Esophagus muscularis mucosa (tissue), 4 donors: Measurements from ENCODE around the gene SQSTM1. TPM values are rescaled to one million over a fixed set of nuclear protein-coding genes. Genes with fewer than 3 reads are reported as not detected.
"Not testable (repeated sequence)": the region's sequence is repeated elsewhere in the genome, so short reads cannot be mapped to it uniquely, and the experiment has no call there.

Experiments used
- DNase-seq: peaks from one replicate; pipeline ENCODE4 v3.0.0-alpha.2; 2017; ENCODE audit errors: extremely low spot score
- H3K27ac ChIP-seq, 4 donors: fragments of 200-600 bp; sonication (generic); replicated peaks in 1 of 4; 1 replicate in 3 of 4; 2 replicates in 1 of 4; pipeline ENCODE4 v1.5.1; 2016 to 2019; ENCODE audit warnings: mild to moderate bottlenecking in 1 of 4
- H3K27me3 ChIP-seq, 4 donors: fragments of 200-600 bp; sonication (generic); one replicate each; pipeline versions ENCODE4 v1.5.1 to v1.6.0; 2016 to 2019
- H3K36me3 ChIP-seq, 4 donors: fragments of 200-600 bp; sonication (generic); one replicate each; pipeline ENCODE4 v1.5.1; 2016 to 2019
- H3K4me1 ChIP-seq, 4 donors: fragments of 200-600 bp; sonication (generic); one replicate each; pipeline ENCODE4 v1.5.1; 2016 to 2019
- H3K4me3 ChIP-seq, 4 donors: fragments of 200-600 bp; sonication (generic); 1 replicate in 2 of 4; 2 replicates in 2 of 4; pipeline ENCODE4 v1.5.1; 2016 to 2019; ENCODE audit warnings: mild to moderate bottlenecking in 4 of 4, moderate library complexity in 1 of 4
- H3K9me3 ChIP-seq, 4 donors: fragments of 200-600 bp; sonication (generic); 1 replicate in 3 of 4; 2 replicates in 1 of 4; pipeline ENCODE4 v1.5.1; 2016 to 2019
- EP300 ChIP-seq: sonication (generic); formaldehyde crosslinking; IDR thresholded peaks from one replicate; pipeline ENCODE4 v1.6.1; 2017; ENCODE audit warnings: antibody characterized with exemption
- POLR2A ChIP-seq: fragments of 450-650 bp; IDR thresholded peaks from one replicate; pipeline ENCODE4 v1.6.1; 2017; ENCODE audit warnings: antibody characterized with exemption, moderate library complexity, mild to moderate bottlenecking, low read depth
- POLR2AphosphoS5 ChIP-seq, 2 donors: sonication (generic); formaldehyde crosslinking; IDR thresholded peaks; one replicate each; pipeline ENCODE4 v1.6.1; 2017; ENCODE audit warnings: antibody characterized with exemption in 2 of 2
- WGBS: methylation state at CpG from one replicate; pipeline ENCODE4 v1.1.5; 2018; 5-methylcytosine and 5-hydroxymethylcytosine counted together
- intact Hi-C: fragments of 100-400 bp; cut with DNase I; formaldehyde crosslinking; loops from one replicate; pipeline ENCODE4 v1.15.1; 2023
- total RNA-seq, 4 donors: library from RNA; depleted of rRNA; stranded (reverse); fragments of >200 nt; gene quantifications; one replicate each; pipeline versions ENCODE4 v1.1.0 to v1.2.1, GENCODE V29; 2016
- TF ChIP-seq, protein P1 (sequence below), 3 experiments: fragments of 200-600 bp in 2 of 3; fragments of 450-650 bp in 1 of 3; sonication (generic) in 2 of 3; IDR thresholded peaks; one replicate each; pipeline ENCODE4 v1.5.1; 2017 to 2019; ENCODE audit warnings: antibody characterized with exemption in 3 of 3, mild to moderate bottlenecking in 2 of 3, moderate library complexity in 1 of 3

SQSTM1 gene
- total RNA-seq, 4 donors from 2014 or later, result 333 to 453 (median 392) TPM

DNA sequence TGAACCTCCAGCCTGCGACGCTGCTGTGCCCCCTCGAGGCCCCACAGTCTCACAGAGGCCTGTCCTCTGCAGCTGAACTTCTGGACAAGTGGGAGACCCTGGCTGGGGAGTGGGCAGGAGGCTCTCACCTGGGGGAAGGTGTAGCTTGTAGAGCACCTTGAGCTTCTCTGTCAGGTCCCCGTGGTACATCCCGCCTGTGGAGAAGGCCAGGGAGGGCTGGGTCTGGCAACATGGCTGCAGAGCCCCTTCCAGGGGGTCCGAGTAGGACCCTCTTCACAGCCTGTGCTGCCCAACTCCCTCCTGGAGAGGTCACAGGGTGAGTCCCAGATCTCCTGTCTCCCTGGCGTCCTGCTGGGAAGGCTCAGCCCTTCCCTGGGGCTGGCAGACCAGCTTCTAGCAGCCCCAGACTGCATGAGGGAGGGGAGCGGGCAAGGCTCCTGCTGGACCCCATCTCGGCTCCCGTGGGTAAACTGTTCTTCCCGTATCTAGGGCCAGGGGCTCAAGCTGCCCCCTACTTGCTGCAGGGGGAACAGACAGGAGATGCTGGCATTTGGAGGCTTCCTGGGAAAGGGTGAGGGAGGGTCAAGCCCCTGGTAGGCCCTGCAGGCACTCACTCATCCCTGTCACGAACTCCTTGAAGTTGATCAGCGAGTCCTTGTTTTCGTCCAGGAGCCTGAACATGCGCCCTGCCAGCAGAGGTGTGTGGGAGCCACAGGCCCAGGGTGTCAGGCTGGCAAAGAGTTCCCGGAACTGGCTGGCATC lies 49.1 kb downstream of the SQSTM1 start:
- H3K4me1 ChIP-seq, result peaks cover 0 to 9% (median 0%) of the 10 kb centered on the region in 4 donors
- 89% methylated on average over 9 of the region's 16 CpGs for WGBS
- no peaks in the 10 kb centered on the region for H3K27me3 ChIP-seq
- H3K4me3 ChIP-seq, result no peak overlapping the region
- no peak overlapping the region for H3K27ac ChIP-seq
- intact Hi-C loops, result no loop called here
- no peak for TF ChIP-seq POLR2AphosphoS5 (IDR thresholded peaks at IDR 0.05)
- TF ChIP-seq, protein P1, sequence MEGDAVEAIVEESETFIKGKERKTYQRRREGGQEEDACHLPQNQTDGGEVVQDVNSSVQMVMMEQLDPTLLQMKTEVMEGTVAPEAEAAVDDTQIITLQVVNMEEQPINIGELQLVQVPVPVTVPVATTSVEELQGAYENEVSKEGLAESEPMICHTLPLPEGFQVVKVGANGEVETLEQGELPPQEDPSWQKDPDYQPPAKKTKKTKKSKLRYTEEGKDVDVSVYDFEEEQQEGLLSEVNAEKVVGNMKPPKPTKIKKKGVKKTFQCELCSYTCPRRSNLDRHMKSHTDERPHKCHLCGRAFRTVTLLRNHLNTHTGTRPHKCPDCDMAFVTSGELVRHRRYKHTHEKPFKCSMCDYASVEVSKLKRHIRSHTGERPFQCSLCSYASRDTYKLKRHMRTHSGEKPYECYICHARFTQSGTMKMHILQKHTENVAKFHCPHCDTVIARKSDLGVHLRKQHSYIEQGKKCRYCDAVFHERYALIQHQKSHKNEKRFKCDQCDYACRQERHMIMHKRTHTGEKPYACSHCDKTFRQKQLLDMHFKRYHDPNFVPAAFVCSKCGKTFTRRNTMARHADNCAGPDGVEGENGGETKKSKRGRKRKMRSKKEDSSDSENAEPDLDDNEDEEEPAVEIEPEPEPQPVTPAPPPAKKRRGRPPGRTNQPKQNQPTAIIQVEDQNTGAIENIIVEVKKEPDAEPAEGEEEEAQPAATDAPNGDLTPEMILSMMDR (IDR thresholded peaks at IDR 0.05), result no peak
- no peak for TF ChIP-seq POLR2A
- TF ChIP-seq EP300, result no peak
- no peak for DNase-seq
- peaks cover 35 to 98% (median 89%) of the 10 kb centered on the region in 4 donors for H3K36me3 ChIP-seq
- no peaks in the 10 kb centered on the region for H3K9me3 ChIP-seq

DNA sequence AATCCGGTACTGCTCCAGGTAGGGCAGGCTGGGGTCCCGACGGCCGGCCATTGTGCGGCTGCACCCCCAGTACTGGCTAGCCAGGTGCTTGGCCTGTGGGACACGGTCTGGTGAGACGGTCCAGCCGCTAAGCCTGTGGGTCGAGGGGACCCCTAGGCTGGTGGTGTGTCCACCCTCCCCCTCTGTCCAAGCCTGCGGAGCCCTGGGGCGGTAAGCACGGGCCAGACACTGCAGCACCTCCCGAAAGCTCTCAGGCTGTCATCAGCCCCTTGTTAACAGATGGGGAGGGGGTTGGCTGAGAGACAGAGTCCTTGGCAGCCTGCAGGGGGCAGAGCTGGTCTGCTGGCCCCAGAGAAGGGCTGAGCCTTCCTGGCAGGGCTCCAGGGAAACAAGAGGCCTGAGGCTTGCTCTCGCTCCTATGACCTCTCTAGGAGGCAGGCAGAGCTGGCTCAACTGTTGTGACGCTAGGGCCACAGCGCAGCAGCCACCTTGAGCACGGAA lies 49.7 kb downstream of the SQSTM1 start:
- H3K27me3 ChIP-seq, result no peaks in the 10 kb centered on the region
- TF ChIP-seq POLR2AphosphoS5 (IDR thresholded peaks at IDR 0.05) (no peak), EP300 (no peak)
- TF ChIP-seq, protein P1 (IDR thresholded peaks at IDR 0.05), result no peak
- no peak overlapping the region for H3K4me3 ChIP-seq
- peaks cover 0 to 9% (median 0%) of the 10 kb centered on the region in 4 donors for H3K4me1 ChIP-seq
- intact Hi-C loops, result no loop called here
- H3K27ac ChIP-seq, result no peak overlapping the region
- no peaks in the 10 kb centered on the region for H3K9me3 ChIP-seq
- DNase-seq, result no peak
- peaks cover 35 to 98% (median 89%) of the 10 kb centered on the region in 4 donors for H3K36me3 ChIP-seq
- WGBS, result 78% methylated on average over 6 of the region's 17 CpGs

DNA sequence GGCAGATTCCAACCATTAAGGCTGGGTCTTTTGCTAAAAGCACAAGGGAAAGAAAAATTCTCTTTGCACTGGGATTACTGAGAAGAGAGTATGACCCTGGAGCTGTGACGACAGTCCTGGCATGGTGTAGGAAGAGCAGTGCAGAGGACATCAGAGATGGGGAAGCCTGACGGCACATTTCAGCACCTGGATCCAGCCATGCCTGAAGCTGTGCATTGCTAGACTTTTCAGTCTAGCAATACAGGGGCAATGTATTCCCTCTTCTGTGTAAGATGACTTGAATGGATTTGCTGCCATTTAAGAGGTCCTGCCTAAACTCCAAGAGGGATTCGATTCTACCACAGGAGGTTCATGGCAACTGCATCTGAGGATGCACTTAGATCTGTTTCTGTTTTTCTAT lies 50.2 kb downstream of the SQSTM1 start:
- Histone ChIP-seq H3K4me1 (peaks cover 0 to 9% (median 0%) of the 10 kb centered on the region in 4 donors), H3K9me3 (no peaks in the 10 kb centered on the region), H3K27ac (no peak overlapping the region), H3K4me3 (no peak overlapping the region), H3K36me3 (peaks cover 35 to 98% (median 90%) of the 10 kb centered on the region in 4 donors), H3K27me3 (no peaks in the 10 kb centered on the region)
- intact Hi-C loops, result no loop called here
- no peak for TF ChIP-seq POLR2AphosphoS5 (IDR thresholded peaks at IDR 0.05)
- no peak for TF ChIP-seq POLR2A
- no peak for TF ChIP-seq EP300
- TF ChIP-seq, protein P1 (IDR thresholded peaks at IDR 0.05), result no peak
- no peak for DNase-seq
- WGBS, result 96% methylated on average over 3 of the region's 3 CpGs

DNA sequence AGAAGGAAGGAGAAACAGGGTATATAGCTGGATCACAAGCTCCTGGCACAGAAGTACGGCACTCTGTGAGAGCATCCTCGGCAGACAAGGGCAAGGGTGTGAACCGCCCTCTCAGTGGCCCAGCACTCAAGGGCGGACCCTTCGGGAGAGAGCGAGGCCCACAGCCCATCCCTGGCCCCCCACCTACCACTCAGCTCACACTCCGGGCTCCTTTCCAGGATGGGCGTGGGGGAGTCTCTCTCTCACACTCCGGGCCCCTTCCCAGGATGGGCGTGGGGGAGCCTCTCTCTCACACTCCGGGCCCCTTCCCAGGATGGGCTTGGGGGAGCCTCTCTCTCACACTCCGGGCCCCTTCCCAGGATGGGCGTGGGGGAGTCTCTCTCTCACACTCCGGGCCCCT lies 50.8 kb downstream of the SQSTM1 start:
- H3K27ac ChIP-seq, intact Hi-C loops, H3K27me3 ChIP-seq, H3K4me3 ChIP-seq, H3K9me3 ChIP-seq, DNase-seq, H3K4me1 ChIP-seq: not testable (repeated sequence)
- WGBS, result 74% methylated on average over 11 of the region's 14 CpGs
- H3K36me3 ChIP-seq, result peaks cover 35 to 98% (median 91%) of the 10 kb centered on the region in 4 donors

DNA sequence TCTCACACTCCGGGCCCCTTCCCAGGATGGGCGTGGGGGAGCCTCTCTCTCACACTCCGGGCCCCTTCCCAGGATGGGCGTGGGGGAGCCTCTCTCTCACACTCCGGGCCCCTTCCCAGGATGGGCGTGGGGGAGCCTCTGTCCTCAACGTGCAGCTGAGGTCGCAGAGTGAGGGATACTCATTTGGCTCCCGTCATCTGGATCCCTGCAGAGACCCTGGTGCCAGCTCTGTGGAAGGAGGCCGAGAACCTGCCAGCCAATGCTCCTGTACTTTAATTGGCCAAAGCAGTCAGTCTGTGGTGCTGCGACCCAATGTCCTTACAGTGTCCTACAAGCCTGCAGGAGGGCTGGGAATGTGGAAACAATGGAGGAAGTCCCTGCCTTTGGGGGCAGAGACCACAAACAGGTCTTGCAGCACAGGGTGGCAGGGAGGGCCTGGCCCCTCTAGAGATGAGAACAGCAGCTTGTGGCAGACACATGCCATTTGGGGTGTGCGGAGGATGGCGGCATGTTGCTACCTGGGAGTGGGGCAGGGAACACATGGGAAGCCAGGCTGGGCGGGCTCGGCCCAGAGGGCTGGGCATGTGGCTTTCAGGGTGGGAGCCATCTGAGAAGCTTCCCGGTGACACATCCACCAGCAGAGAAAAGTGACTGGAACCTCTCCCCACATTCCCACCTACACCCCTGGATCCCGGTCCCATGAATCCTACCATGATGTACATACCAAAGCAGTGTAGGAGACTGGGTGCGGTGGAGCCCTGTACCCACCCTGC lies 51.5 kb downstream of the SQSTM1 start:
- TF ChIP-seq, protein P1 (IDR thresholded peaks at IDR 0.05), result no peak
- TF ChIP-seq POLR2A (no peak), POLR2AphosphoS5 (IDR thresholded peaks at IDR 0.05) (no peak), EP300 (no peak)
- no peaks in the 10 kb centered on the region for H3K27me3 ChIP-seq
- no peak overlapping the region for H3K27ac ChIP-seq
- H3K36me3 ChIP-seq, result peaks cover 35 to 98% (median 87%) of the 10 kb centered on the region in 4 donors
- DNase-seq, result no peak
- no peak overlapping the region for H3K4me3 ChIP-seq
- 89% methylated on average over 14 of the region's 18 CpGs for WGBS
- peaks cover 0 to 9% (median 0%) of the 10 kb centered on the region in 4 donors for H3K4me1 ChIP-seq
- intact Hi-C loops, result no loop called here
- no peaks in the 10 kb centered on the region for H3K9me3 ChIP-seq
